SU-DHL-6 (cell line): ENCODE data around the gene TMEM175.

Source experiments
- H2AFZ ChIP-seq: fragments of 200-600 bp; sonication (generic); 2 replicates; pipeline ENCODE4 v1.6.1; 2014; ENCODE audit warnings: low read depth, mild to moderate bottlenecking, moderate library complexity, mixed read lengths, antibody characterized with exemption, low read length; ENCODE audit not compliant: severe bottlenecking
- H3F3A ChIP-seq: fragments of 200-600 bp; shearing (Covaris generic); 2 replicates; pipeline ENCODE4 v1.6.0; 2016; ENCODE audit warnings: antibody characterized with exemption, mild to moderate bottlenecking; ENCODE audit not compliant: insufficient read depth
- H3K27ac ChIP-seq: fragments of 200-600 bp; sonication (generic); 2 replicates; pipeline ENCODE4 v1.5.1; 2016; ENCODE audit warnings: low read depth, mild to moderate bottlenecking, low read length, moderate library complexity, mixed read lengths
- H3K27me3 ChIP-seq: fragments of 200-600 bp; sonication (generic), shearing (Covaris generic); 2 replicates; pipeline ENCODE4 v1.6.0; 2014; ENCODE audit warnings: mild to moderate bottlenecking, low read length
- H3K36me3 ChIP-seq: fragments of 200-600 bp; sonication (generic); 2 replicates; pipeline ENCODE4 v1.6.1; 2014; ENCODE audit warnings: mild to moderate bottlenecking, low read length, mixed read lengths
- H3K4me2 ChIP-seq: fragments of 300-600, 200-600 bp; shearing (Covaris generic), sonication (generic); 2 replicates; pipeline ENCODE4 v1.6.0; 2014; ENCODE audit warnings: low read length, low read depth, mild to moderate bottlenecking; ENCODE audit not compliant: poor library complexity, severe bottlenecking
- H3K4me3 ChIP-seq: fragments of 200-600 bp; sonication (generic); 2 replicates; pipeline ENCODE4 v1.5.1; 2014; ENCODE audit warnings: antibody characterized with exemption, low read length, mild to moderate bottlenecking, mixed read lengths; ENCODE audit not compliant: insufficient read depth, poor library complexity, severe bottlenecking
- H3K79me2 ChIP-seq: fragments of 200-600 bp; sonication (generic); 2 replicates; pipeline ENCODE4 v1.6.1; 2014; ENCODE audit warnings: mild to moderate bottlenecking, low read length, moderate library complexity; ENCODE audit not compliant: insufficient read depth
- H3K9ac ChIP-seq: fragments of 200-600 bp; sonication (generic); 2 replicates; pipeline ENCODE4 v1.7.0; 2014; ENCODE audit warnings: mild to moderate bottlenecking, low read length
- H3K9me2 ChIP-seq: fragments of 200-600 bp; sonication (generic); replicated peaks from 2 replicates; pipeline ENCODE4 v1.6.1; 2014; ENCODE audit warnings: low read length; ENCODE audit not compliant: insufficient read depth
- H3K9me3 ChIP-seq: fragments of 200-600 bp; sonication (generic); 2 replicates; pipeline ENCODE4 v1.6.1; 2014; ENCODE audit warnings: low read length, mixed read lengths; ENCODE audit not compliant: insufficient read depth
- H4K20me1 ChIP-seq: fragments of 200-600 bp; sonication (generic); 2 replicates; pipeline ENCODE4 v1.6.1; 2014; ENCODE audit warnings: low read depth, mild to moderate bottlenecking, antibody characterized with exemption, low read length, moderate library complexity, mixed read lengths
- EZH2phosphoT487 ChIP-seq: fragments of 200-600 bp; sonication (generic), shearing (Covaris generic); conservative IDR thresholded peaks from 2 replicates; pipeline ENCODE4 v1.6.1; 2018; ENCODE audit warnings: mild to moderate bottlenecking, antibody characterized with exemption, low read length, moderate library complexity, mixed read lengths
- TF ChIP-seq, protein P1 (sequence below): fragments of 200-600 bp; sonication (generic); IDR thresholded peaks from one replicate; pipeline ENCODE4 v1.5.1; 2017; ENCODE audit warnings: antibody characterized with exemption, mild to moderate bottlenecking, low read length, moderate library complexity; ENCODE audit not compliant: insufficient read depth, poor library complexity, severe bottlenecking

The TMEM175 gene

DNA sequence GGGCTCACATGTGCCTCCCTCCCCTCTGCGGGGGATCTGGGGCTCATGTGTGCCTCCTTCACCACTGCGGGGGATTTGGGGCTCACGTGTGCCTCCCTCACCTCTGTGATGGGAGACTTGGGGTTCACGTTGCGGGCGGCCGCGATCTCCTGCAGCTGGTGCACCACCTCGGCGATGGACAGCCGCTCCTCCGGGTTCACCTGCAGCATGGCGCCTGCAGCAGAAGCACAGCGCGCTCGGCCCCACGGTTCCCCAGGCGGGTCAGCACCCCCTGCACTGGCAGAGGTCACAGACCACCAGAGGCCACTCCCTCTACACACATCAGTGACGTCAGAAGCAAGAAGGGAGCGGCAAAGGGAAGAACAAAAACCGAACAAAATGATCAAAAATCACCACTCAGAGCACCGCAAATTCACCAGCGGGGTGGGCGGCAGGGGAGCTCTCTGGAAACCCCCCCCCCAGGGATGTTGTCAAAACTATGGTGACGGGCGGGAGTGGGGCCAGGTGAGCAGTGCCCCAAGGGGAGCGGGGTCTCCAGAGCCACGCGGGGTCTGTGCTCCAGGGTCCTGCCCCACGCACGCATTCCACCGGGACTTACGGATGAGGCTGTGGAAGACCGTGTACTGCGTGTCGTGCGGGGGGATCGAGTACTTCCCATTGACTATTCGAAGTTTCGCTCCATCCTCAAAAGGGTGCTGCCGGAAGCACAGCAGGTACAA, 38.8 kb upstream of the TMEM175 start:
- H3K9me2 ChIP-seq: no peaks in the 10 kb centered on the region
- no peaks in the 10 kb centered on the region for H3F3A ChIP-seq
- H3K9ac ChIP-seq: no peak overlapping the region
- H2AFZ ChIP-seq: no peak overlapping the region
- H4K20me1 ChIP-seq: no peaks in the 10 kb centered on the region
- H3K4me2 ChIP-seq: no peak overlapping the region
- H3K27ac ChIP-seq: no peak overlapping the region
- H3K79me2 ChIP-seq: no peaks in the 10 kb centered on the region
- H3K27me3 ChIP-seq: no peaks in the 10 kb centered on the region
- no peak overlapping the region for H3K4me3 ChIP-seq
- no peaks in the 10 kb centered on the region for H3K36me3 ChIP-seq
- H3K9me3 ChIP-seq: no peaks in the 10 kb centered on the region
- TF ChIP-seq, protein P1, sequence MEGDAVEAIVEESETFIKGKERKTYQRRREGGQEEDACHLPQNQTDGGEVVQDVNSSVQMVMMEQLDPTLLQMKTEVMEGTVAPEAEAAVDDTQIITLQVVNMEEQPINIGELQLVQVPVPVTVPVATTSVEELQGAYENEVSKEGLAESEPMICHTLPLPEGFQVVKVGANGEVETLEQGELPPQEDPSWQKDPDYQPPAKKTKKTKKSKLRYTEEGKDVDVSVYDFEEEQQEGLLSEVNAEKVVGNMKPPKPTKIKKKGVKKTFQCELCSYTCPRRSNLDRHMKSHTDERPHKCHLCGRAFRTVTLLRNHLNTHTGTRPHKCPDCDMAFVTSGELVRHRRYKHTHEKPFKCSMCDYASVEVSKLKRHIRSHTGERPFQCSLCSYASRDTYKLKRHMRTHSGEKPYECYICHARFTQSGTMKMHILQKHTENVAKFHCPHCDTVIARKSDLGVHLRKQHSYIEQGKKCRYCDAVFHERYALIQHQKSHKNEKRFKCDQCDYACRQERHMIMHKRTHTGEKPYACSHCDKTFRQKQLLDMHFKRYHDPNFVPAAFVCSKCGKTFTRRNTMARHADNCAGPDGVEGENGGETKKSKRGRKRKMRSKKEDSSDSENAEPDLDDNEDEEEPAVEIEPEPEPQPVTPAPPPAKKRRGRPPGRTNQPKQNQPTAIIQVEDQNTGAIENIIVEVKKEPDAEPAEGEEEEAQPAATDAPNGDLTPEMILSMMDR: no peak
- no peak for TF ChIP-seq EZH2phosphoT487

DNA sequence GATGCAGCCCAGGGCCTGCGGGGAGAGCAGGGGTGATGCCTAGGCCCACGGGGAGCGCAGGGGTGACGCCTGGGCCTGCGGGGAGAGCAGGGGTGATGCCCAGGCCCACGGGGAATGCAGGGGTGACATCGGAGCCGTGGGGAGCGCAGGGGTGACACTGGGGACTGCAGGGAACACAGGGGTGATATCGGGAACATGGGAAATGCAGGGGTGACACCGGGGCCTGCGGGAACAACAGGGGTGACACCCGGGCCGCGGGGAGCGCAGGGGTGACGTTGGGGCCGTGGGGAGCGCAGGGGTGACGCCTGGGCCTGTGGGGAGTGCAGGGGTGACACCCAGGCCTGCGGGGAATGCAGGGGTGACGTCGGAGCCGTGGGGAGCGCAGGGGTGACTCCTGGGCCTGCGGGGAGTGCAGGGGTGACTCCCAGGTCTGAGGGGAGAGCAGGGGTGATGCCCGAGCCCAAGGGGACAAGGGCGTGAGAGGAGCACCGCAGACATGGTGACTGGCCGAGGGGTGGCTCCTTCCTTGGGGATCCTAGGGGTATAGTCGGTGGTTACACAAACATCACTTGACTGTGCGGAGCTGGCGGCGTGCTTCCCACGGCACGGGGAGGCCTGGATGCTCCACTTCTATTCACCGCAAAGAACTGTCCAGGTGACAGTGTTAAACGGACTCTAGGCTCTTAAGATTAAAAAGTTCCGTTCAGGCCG, 38.1 kb upstream of the TMEM175 start:
- Histone ChIP-seq H2AFZ (no peak overlapping the region), H3K9me3 (no peaks in the 10 kb centered on the region), H3K9me2 (no peaks in the 10 kb centered on the region), H3K4me2 (no peak overlapping the region), H3K4me3 (no peak overlapping the region), H3K27ac (no peak overlapping the region), H3K36me3 (no peaks in the 10 kb centered on the region), H4K20me1 (no peaks in the 10 kb centered on the region), H3K79me2 (peaks cover 3% of the 10 kb centered on the region; the same call in 1 of the 2 replicates), H3F3A (no peaks in the 10 kb centered on the region), H3K9ac (no peak overlapping the region), H3K27me3 (no peaks in the 10 kb centered on the region)
- TF ChIP-seq EZH2phosphoT487: no peak
- TF ChIP-seq, protein P1: no peak

DNA sequence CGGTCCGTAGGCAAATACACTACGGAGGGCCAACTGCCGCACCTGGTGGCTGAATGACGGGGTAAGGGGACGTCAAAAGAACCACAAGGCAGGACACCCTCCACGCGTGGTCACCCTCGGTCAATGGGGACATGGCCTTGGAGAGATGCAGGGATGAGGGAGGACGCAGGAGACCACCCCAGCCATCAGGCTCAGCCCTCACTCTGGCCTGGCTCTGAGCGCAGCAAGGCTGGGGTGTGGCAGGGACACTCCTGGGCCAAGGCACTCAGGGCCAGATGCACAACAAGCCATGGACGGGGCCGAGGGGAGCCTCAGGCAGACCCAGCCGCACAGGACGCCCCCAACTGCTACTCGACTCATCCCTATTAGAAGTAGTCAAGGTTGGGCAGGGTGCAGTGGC, 36.7 kb upstream of the TMEM175 start:
- Histone ChIP-seq H2AFZ (no peak overlapping the region), H3K9ac (no peak overlapping the region), H3K36me3 (no peaks in the 10 kb centered on the region), H3K9me2 (no peaks in the 10 kb centered on the region), H3K79me2 (peaks cover 3% of the 10 kb centered on the region; the same call in 1 of the 2 replicates), H4K20me1 (no peaks in the 10 kb centered on the region), H3K27me3 (no peaks in the 10 kb centered on the region), H3K4me2 (no peak overlapping the region), H3K27ac (no peak overlapping the region), H3F3A (no peaks in the 10 kb centered on the region), H3K9me3 (no peaks in the 10 kb centered on the region), H3K4me3 (no peak overlapping the region)
- TF ChIP-seq, protein P1: no peak
- TF ChIP-seq EZH2phosphoT487: no peak
